ENCODE measurements around the gene ADGRV1.

The ADGRV1 gene

GRCh38 chr5:90528601-90529193, 29.9 kb upstream of the ADGRV1 start:
- TF ChIP-seq CTCF (IDR thresholded peaks at IDR 0.05), result no peak
- TF ChIP-seq ZFX (IDR thresholded peaks at IDR 0.05; ENCODE audit: borderline replicate concordance), result no peak
- peak overlapping the region; percentile 66 for H3K27ac ChIP-seq

GRCh38 chr5:90529194-90529938, 29.2 kb upstream of the ADGRV1 start, which contains the start of gene LYSMD3:
TSS of gene LYSMD3 (minus strand) at chr5:90529584. CDS start at chr5:90525289, 4,295 bp downstream.
- H3K27ac ChIP-seq, result peak within 1 kb of the TSS; percentile 66
- TF ChIP-seq ZFX (IDR thresholded peaks at IDR 0.05; ENCODE audit: borderline replicate concordance) (no peak), CTCF (IDR thresholded peaks at IDR 0.05) (no peak)

GRCh38 chr5:90529939-90530677, 28.5 kb upstream of the ADGRV1 start:
- peak overlapping the region; percentile 66 for H3K27ac ChIP-seq
- TF ChIP-seq ZFX (IDR thresholded peaks at IDR 0.05; ENCODE audit: borderline replicate concordance) (no peak), CTCF (IDR thresholded peaks at IDR 0.05) (peak; percentile 86)

- peak overlapping the region; percentile 66 for H3K27ac ChIP-seq
- no peak for TF ChIP-seq ZFX (IDR thresholded peaks at IDR 0.05; ENCODE audit: borderline replicate concordance)
- TF ChIP-seq CTCF (IDR thresholded peaks at IDR 0.05), result no peak
Observed at GRCh38 chr5:90530736-90531487, 27.7 kb upstream of the ADGRV1 start.

GRCh38 chr5:90533794-90534193, 24.8 kb upstream of the ADGRV1 start:
- TF ChIP-seq CTCF (IDR thresholded peaks at IDR 0.05), result no peak
- TF ChIP-seq ZFX (IDR thresholded peaks at IDR 0.05; ENCODE audit: borderline replicate concordance), result no peak
- H3K27ac ChIP-seq, result no peak overlapping the region

- TF ChIP-seq ZFX (IDR thresholded peaks at IDR 0.05; ENCODE audit: borderline replicate concordance), result no peak
- no peak overlapping the region for H3K27ac ChIP-seq
Observed at GRCh38 chr5:90534922-90535321, 23.7 kb upstream of the ADGRV1 start.

GRCh38 chr5:90542827-90543519, 15.6 kb upstream of the ADGRV1 start:
- TF ChIP-seq CTCF (IDR thresholded peaks at IDR 0.05), result no peak
- no peak for TF ChIP-seq ZFX (IDR thresholded peaks at IDR 0.05; ENCODE audit: borderline replicate concordance)

More at GRCh38 chr5:90542827-90543519, 15.6 kb upstream of the ADGRV1 start:
- H3K27ac ChIP-seq, result no peak overlapping the region

Measured in 22Rv1 (cell line).